ENCODE data around the gene GARIN5B. TPM values are rescaled to one million over a fixed set of nuclear protein-coding genes. Genes with fewer than 3 reads are reported as not detected.

Gene GARIN5B
- total and polyA plus RNA-seq, 2 of the 13 experiments (the other 11 are each of a cell fraction or from before 2014, with no cell fraction given) = not detected

- TF ChIP-seq AHDC1 (CRISPR knock-in tag; IDR thresholded peaks at IDR 0.05; ENCODE audit: borderline replicate concordance) (0 out of 2 replicates have a peak, but pooled peaks have one; percentile 12), ZSCAN29 (CRISPR knock-in tag; conservative IDR thresholded peaks at IDR 0.05) (peak; percentile 35; the same call in 1 of the 2 replicates), MTF1 (CRISPR knock-in tag; IDR thresholded peaks at IDR 0.05) (no peak), JUN (CRISPR knock-in tag; IDR thresholded peaks at IDR 0.05) (0 out of 2 replicates have a peak, but pooled peaks have one; percentile 52), NFKBIZ (CRISPR knock-in tag; IDR thresholded peaks at IDR 0.05) (0 out of 2 replicates have a peak, but pooled peaks have one; percentile 35), ATF7 (IDR thresholded peaks at IDR 0.05) (peak; percentile 64), ATF7 (CRISPR knock-in tag; IDR thresholded peaks at IDR 0.05) (peak; percentile 85), ZSCAN5A (CRISPR knock-in tag; IDR thresholded peaks at IDR 0.05; ENCODE audit: borderline replicate concordance) (peak; percentile 55; the same call in 1 of the 2 replicates), HNF1B (CRISPR knock-in tag; IDR thresholded peaks at IDR 0.05) (peak; percentile 63; the same call in 1 of the 2 replicates), SMARCC2 (IDR thresholded peaks at IDR 0.05) (no peak), MIER2 (CRISPR knock-in tag; IDR thresholded peaks at IDR 0.05) (0 out of 2 replicates have a peak, but pooled peaks have one; percentile 36), CSRNP1 (CRISPR knock-in tag; IDR thresholded peaks at IDR 0.05) (peak; percentile 82), ZNF639 (CRISPR knock-in tag; conservative IDR thresholded peaks at IDR 0.05) (0 out of 2 replicates have a peak, but pooled peaks have one; percentile 38), DNMT1 (CRISPR knock-in tag; IDR thresholded peaks at IDR 0.05) (no peak), NR2F6 (IDR thresholded peaks at IDR 0.05) (no peak), NR2F6 (CRISPR knock-in tag; IDR thresholded peaks at IDR 0.05) (0 out of 2 replicates have a peak, but pooled peaks have one; percentile 17), CREB1 (IDR thresholded peaks at IDR 0.05) (peak; percentile 98), CREB1 (CRISPR knock-in tag; IDR thresholded peaks at IDR 0.05) (peak; percentile 94)
These were observed 44.9 kb upstream of the GARIN5B start (continued) for GRCh38 chr19:55407800-55408532.
